Tibial nerve (tissue), 3 donors: ENCODE results near the gene CCDC78.

Source experiments
- POLR2A ChIP-seq, 2 donors: fragments of 450-650 bp; IDR thresholded peaks; one replicate each; pipeline ENCODE4 v1.6.1; 2017; ENCODE audit warnings: antibody characterized with exemption in 2 of 2, mild to moderate bottlenecking in 2 of 2, moderate library complexity in 2 of 2
- TF ChIP-seq, protein P1 (sequence below), 5 experiments: fragments of 200-600 bp in 3 of 5; fragments of 450-650 bp in 2 of 5; sonication (generic) in 3 of 5; IDR thresholded peaks; one replicate each; pipeline ENCODE4 v1.5.1; 2016 to 2019; ENCODE audit warnings: antibody characterized with exemption in 5 of 5, mild to moderate bottlenecking in 3 of 5, moderate library complexity in 2 of 5

DNA sequence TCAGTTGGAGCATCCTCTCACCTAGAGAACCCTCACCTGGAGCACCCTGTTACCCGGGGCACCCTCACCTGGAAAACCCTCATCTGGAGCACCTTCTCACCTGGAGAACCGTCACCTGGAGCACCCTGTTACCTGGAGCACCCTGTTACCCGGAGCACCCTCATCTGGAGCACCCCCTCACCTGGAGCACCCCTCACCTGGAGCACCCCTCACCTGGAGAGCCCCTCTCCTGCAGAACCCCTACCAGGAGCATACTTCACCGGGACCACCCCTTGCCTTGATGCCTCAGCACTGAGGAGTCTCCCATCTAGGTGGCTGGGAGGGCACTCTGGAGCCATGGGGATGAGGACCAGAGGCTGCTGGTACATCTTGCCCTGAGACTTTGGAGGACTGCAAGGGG lies 17.3 kb downstream of the CCDC78 start:
- TF ChIP-seq, protein P1, sequence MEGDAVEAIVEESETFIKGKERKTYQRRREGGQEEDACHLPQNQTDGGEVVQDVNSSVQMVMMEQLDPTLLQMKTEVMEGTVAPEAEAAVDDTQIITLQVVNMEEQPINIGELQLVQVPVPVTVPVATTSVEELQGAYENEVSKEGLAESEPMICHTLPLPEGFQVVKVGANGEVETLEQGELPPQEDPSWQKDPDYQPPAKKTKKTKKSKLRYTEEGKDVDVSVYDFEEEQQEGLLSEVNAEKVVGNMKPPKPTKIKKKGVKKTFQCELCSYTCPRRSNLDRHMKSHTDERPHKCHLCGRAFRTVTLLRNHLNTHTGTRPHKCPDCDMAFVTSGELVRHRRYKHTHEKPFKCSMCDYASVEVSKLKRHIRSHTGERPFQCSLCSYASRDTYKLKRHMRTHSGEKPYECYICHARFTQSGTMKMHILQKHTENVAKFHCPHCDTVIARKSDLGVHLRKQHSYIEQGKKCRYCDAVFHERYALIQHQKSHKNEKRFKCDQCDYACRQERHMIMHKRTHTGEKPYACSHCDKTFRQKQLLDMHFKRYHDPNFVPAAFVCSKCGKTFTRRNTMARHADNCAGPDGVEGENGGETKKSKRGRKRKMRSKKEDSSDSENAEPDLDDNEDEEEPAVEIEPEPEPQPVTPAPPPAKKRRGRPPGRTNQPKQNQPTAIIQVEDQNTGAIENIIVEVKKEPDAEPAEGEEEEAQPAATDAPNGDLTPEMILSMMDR (IDR thresholded peaks at IDR 0.05): no peak
- TF ChIP-seq POLR2A (IDR thresholded peaks at IDR 0.05): no peak
